Subcutaneous adipose tissue (tissue), 4 donors: ENCODE results near the gene C2. TPM values are rescaled to one million over a fixed set of nuclear protein-coding genes. Genes with fewer than 3 reads are reported as not detected.

Experiments used
- total RNA-seq, 4 donors: library from RNA; depleted of rRNA; stranded (reverse); fragments of >200 nt; gene quantifications; one replicate each; pipeline ENCODE4 v1.1.0, GENCODE V29; 2016
- TF ChIP-seq, protein P1 (sequence below): fragments of 450-650 bp; IDR thresholded peaks from one replicate; pipeline ENCODE4 v1.5.1; 2016; ENCODE audit warnings: low read depth, mild to moderate bottlenecking, control low read depth, antibody characterized with exemption, moderate library complexity

C2 gene
- total RNA-seq, 4 donors from 2014 or later, result 16.4 to 96.4 (median 34.6) TPM

DNA sequence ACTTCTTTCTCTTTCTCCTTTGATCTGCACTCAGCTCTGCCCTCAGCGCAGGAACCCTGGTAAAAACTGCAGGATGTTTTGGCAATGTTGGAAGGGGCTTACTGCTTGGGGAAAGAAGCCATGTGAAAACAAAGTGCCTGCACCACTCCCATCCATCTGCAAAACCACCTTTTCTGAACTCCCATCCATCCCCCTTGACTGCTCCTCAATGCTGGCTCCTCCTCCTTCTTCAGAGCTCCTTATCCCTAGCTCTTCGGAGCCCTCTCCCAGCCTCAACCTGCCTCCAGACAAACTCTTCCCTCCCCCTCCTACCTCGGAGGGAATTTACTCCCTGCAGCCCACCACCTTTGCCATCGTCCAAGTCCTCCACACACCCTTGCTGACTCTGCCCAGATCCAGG is 21.4 kb upstream of the C2 start:
- TF ChIP-seq, protein P1, sequence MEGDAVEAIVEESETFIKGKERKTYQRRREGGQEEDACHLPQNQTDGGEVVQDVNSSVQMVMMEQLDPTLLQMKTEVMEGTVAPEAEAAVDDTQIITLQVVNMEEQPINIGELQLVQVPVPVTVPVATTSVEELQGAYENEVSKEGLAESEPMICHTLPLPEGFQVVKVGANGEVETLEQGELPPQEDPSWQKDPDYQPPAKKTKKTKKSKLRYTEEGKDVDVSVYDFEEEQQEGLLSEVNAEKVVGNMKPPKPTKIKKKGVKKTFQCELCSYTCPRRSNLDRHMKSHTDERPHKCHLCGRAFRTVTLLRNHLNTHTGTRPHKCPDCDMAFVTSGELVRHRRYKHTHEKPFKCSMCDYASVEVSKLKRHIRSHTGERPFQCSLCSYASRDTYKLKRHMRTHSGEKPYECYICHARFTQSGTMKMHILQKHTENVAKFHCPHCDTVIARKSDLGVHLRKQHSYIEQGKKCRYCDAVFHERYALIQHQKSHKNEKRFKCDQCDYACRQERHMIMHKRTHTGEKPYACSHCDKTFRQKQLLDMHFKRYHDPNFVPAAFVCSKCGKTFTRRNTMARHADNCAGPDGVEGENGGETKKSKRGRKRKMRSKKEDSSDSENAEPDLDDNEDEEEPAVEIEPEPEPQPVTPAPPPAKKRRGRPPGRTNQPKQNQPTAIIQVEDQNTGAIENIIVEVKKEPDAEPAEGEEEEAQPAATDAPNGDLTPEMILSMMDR, result no peak

GRCh38 chr6:31907158-31907813 is 20.2 kb upstream of the C2 start:
- TF ChIP-seq, protein P1, result no peak

GRCh38 chr6:31908791-31909190 is 18.7 kb upstream of the C2 start:
- TF ChIP-seq, protein P1, result no peak

DNA sequence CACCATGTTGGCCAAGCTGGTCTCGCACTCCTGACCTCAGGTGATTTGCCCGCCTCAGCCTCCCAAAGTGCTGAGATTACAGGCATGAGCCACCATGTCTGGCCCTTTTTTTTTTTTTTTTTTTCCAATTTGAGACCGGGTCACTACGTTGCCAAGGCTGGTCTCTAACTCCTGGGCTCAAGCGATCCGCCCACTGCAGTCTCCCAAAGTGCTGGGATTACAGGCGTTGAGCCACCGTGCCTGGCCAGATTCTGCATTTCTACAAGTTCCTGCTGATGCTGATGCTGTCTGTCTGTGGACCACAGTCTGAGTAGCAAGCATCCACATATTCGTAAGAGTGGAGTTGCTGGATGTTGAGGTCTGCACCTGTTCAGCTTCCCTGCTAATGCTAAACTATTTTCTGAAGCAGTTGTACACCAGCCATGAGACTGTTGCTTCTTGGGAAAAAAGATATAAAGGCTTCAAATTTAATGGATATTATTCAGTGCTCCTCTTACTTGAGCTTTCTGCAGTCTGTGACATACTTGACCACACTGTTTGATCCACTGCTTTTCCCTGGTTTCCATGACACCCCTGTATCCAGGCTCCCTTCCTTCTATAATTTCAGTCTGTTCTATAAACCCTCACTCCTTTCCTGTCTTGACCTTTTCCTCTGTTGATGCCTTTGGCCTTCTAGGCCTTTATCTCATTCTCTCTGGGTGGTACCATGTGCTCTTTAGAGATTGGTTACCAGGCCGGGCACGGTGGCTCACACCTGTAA is 15.5 kb upstream of the C2 start:
- TF ChIP-seq, protein P1, result no peak

- TF ChIP-seq, protein P1, result no peak
Observed at GRCh38 chr6:31915351-31915750, 12.2 kb upstream of the C2 start.

- TF ChIP-seq, protein P1, result no peak
Observed at GRCh38 chr6:31915756-31916155, 11.8 kb upstream of the C2 start.

- TF ChIP-seq, protein P1, result no peak
Observed at GRCh38 chr6:31918069-31918720, 9.3 kb upstream of the C2 start.
